Measurements from ENCODE around the gene BRD3OS.

- TF ChIP-seq ELF4 (IDR thresholded peaks at IDR 0.05): no peak
- TF ChIP-seq SP1 (IDR thresholded peaks at IDR 0.05): no peak
- no peak for TF ChIP-seq FOXA1 (IDR thresholded peaks at IDR 0.05)
- TF ChIP-seq TARDBP (IDR thresholded peaks at IDR 0.05): no peak
- TF ChIP-seq BHLHE40 (IDR thresholded peaks at IDR 0.05; ENCODE audit: borderline replicate concordance): no peak
- no peak for TF ChIP-seq CTBP1 (IDR thresholded peaks at IDR 0.05; ENCODE audit: borderline replicate concordance)
Measured at GRCh38 chr9:134028076-134028475, 2.8 kb downstream of the BRD3OS start.
